GM23248 (cell line): ENCODE measurements around the gene CACNG4. TPM values are rescaled to one million over a fixed set of nuclear protein-coding genes. Genes with fewer than 3 reads are reported as not detected.

Experiments
- DNase-seq: peaks from one replicate; pipeline ENCODE4 v3.0.0-alpha.2; 2015
- H2AFZ ChIP-seq: fragments of 200-600 bp; sonication (generic); 2 replicates; pipeline ENCODE4 v1.6.1; 2016; ENCODE audit warnings: antibody characterized with exemption
- H3F3A ChIP-seq: fragments of 200-600 bp; sonication (generic); 2 replicates; pipeline ENCODE4 v1.6.1; 2016; ENCODE audit warnings: mild to moderate bottlenecking, antibody characterized with exemption, mixed run types; ENCODE audit not compliant: insufficient read depth
- H3K27ac ChIP-seq: fragments of 200-600 bp; sonication (generic); 2 replicates; pipeline ENCODE4 v1.5.1; 2016; ENCODE audit warnings: mild to moderate bottlenecking
- H3K27me3 ChIP-seq: fragments of 200-600 bp; sonication (generic); replicated peaks from 2 replicates; pipeline ENCODE4 v1.6.1; 2016; ENCODE audit warnings: mild to moderate bottlenecking; ENCODE audit not compliant: insufficient read depth
- H3K36me3 ChIP-seq: fragments of 200-600 bp; sonication (generic); 2 replicates; pipeline ENCODE4 v1.6.1; 2016; ENCODE audit warnings: low read depth, mild to moderate bottlenecking
- H3K4me1 ChIP-seq: fragments of 200-600 bp; sonication (generic); 2 replicates; pipeline ENCODE4 v1.6.1; 2016; ENCODE audit warnings: mild to moderate bottlenecking; ENCODE audit not compliant: insufficient read depth
- H3K4me2 ChIP-seq: fragments of 200-600 bp; sonication (generic); one replicate; pipeline ENCODE4 v1.6.1; 2016; ENCODE audit warnings: mild to moderate bottlenecking; ENCODE audit not compliant: unreplicated experiment
- H3K4me3 ChIP-seq: fragments of 200-600 bp; sonication (generic); 2 replicates; pipeline ENCODE4 v1.5.1; 2016; ENCODE audit warnings: mild to moderate bottlenecking
- H3K79me2 ChIP-seq: fragments of 200-600 bp; sonication (generic); 2 replicates; pipeline ENCODE4 v1.6.1; 2016; ENCODE audit warnings: mild to moderate bottlenecking; ENCODE audit not compliant: insufficient read depth
- H3K9ac ChIP-seq: fragments of 200-600 bp; sonication (generic); 2 replicates; pipeline ENCODE4 v1.6.1; 2016; ENCODE audit warnings: mild to moderate bottlenecking
- H3K9me2 ChIP-seq: fragments of 200-600 bp; sonication (generic); 2 replicates; pipeline ENCODE4 v1.6.1; 2016; ENCODE audit warnings: mixed run types, mild to moderate bottlenecking, moderate library complexity; ENCODE audit not compliant: insufficient read depth
- H3K9me3 ChIP-seq: fragments of 200-600 bp; sonication (generic); one replicate; pipeline ENCODE4 v1.6.1; 2017; ENCODE audit warnings: low read depth
- H4K20me1 ChIP-seq: fragments of 200-600 bp; sonication (generic); 2 replicates; pipeline ENCODE4 v1.6.0; 2016; ENCODE audit not compliant: insufficient read depth
- EZH2 ChIP-seq: fragments of 200-600 bp; sonication (generic); IDR thresholded peaks from 2 replicates; pipeline ENCODE4 v1.6.1; 2018; ENCODE audit warnings: antibody characterized with exemption, mild to moderate bottlenecking; ENCODE audit not compliant: insufficient read depth, poor library complexity, severe bottlenecking
- EZH2phosphoT487 ChIP-seq: fragments of 200-600 bp; sonication (generic); IDR thresholded peaks from 2 replicates; pipeline ENCODE4 v1.6.1; 2018; ENCODE audit warnings: antibody characterized with exemption, moderate library complexity, mild to moderate bottlenecking, low read depth; ENCODE audit not compliant: insufficient read depth
- WGBS, 2 experiments: methylation state at CpG; one replicate each; pipeline ENCODE4 v1.1.6; 2015 to 2017; ENCODE audit warnings: low lambda C conversion rate in 2 of 2, low coverage in 1 of 2; ENCODE audit errors: missing lambda C conversion rate in 2 of 2; 5-methylcytosine and 5-hydroxymethylcytosine counted together
- in situ Hi-C: fragments of 300-500 bp; cut with MboI; formaldehyde crosslinking; loops from 2 replicates; pipeline ENCODE4 v1.15.0; 2020
- polyA plus RNA-seq: library from polyadenylated mRNA; unstranded; fragments of >200 nt; fragmentation: Nextera tagmentation; extraction: Ambion mirVana; gene quantifications from 2 replicates; pipeline ENCODE4 v1.2.1, GENCODE V29; 2016
- total RNA-seq: library from RNA; depleted of rRNA; stranded (reverse); fragments of >200 nt; shearing (Covaris generic); gene quantifications from 2 replicates; pipeline ENCODE4 v1.2.3, GENCODE V29; 2014

CACNG4 gene
- total and polyA plus RNA-seq, 2 experiments from 2014 or later = not detected

DNA sequence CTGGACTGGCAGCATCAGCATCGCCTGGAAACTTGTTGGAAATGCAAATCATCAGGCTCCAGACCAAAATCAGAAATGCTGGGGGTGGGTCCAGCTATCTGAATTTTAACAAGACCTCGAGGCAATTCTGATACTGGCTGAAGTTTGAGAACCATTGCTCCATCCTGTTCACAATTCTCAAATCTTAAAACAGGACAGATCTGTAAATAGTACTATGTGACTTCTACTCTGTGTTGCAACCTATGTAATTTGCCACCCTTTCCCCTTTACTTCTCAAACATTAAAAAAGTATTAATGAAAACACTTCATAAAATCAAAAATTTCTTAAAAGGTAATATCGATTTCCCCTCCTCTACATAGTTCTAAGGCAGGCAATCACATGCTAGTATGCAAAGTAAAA lies 108.4 kb downstream of the CACNG4 start:
- no peak overlapping the region for H3K27ac ChIP-seq
- WGBS, 2 experiments = 94 to 100% methylated on average over 3 of the region's 3 CpGs

DNA sequence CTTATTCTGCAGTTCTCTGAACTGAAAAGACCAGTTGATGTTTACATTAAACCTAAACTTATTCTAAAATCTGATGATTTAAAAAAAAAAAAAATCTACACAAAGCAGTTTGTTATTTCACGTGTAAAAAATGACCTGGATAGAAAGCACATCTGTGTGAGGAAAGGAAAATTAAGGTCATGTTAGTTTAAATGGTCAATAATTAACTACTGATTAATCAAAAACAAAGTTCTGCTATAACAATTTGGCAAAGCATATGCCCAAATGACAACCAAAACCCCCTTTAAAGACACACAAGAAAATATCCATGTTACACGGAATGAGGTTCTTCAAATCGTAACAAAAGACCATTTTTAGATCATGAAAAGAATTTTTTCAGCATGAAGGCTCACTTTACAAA lies 110.3 kb downstream of the CACNG4 start:
- no peak overlapping the region for H3K4me3 ChIP-seq
- peaks cover 13% of the 10 kb centered on the region; the same call in 1 of the 2 replicates for H3K36me3 ChIP-seq
- H3K27me3 ChIP-seq = no peaks in the 10 kb centered on the region
- H3F3A ChIP-seq = no peaks in the 10 kb centered on the region
- no peak overlapping the region for H3K4me2 ChIP-seq
- H3K9me2 ChIP-seq = no peaks in the 10 kb centered on the region
- in situ Hi-C loops = no loop called here
- H4K20me1 ChIP-seq = no peaks in the 10 kb centered on the region; the same call in 1 of the 2 replicates
- 86 to 93% methylated on average over 3 of the region's 3 CpGs for WGBS, 2 experiments
- no peak for TF ChIP-seq EZH2
- TF ChIP-seq EZH2phosphoT487 = no peak
- no peaks in the 10 kb centered on the region for H3K9me3 ChIP-seq
- no peak overlapping the region for H3K27ac ChIP-seq
- H3K9ac ChIP-seq = no peak overlapping the region
- no peak for DNase-seq
- H3K4me1 ChIP-seq = no peaks in the 10 kb centered on the region
- no peak overlapping the region for H2AFZ ChIP-seq
- no peaks in the 10 kb centered on the region for H3K79me2 ChIP-seq

More for the DNA sequence above, 108.4 kb downstream of the CACNG4 start:
- Histone ChIP-seq H3K36me3 (peaks cover 9% of the 10 kb centered on the region; the same call in 1 of the 2 replicates), H2AFZ (no peak overlapping the region), H3K4me3 (no peak overlapping the region), H3K9me3 (no peaks in the 10 kb centered on the region), H3K27me3 (no peaks in the 10 kb centered on the region), H3F3A (no peaks in the 10 kb centered on the region), H3K4me1 (no peaks in the 10 kb centered on the region), H3K79me2 (no peaks in the 10 kb centered on the region), H3K9ac (no peak overlapping the region), H4K20me1 (no peaks in the 10 kb centered on the region), H3K9me2 (no peaks in the 10 kb centered on the region), H3K4me2 (no peak overlapping the region)
- DNase-seq = no peak
- in situ Hi-C loops = no loop called here
- TF ChIP-seq EZH2phosphoT487 (no peak), EZH2 (no peak)

DNA sequence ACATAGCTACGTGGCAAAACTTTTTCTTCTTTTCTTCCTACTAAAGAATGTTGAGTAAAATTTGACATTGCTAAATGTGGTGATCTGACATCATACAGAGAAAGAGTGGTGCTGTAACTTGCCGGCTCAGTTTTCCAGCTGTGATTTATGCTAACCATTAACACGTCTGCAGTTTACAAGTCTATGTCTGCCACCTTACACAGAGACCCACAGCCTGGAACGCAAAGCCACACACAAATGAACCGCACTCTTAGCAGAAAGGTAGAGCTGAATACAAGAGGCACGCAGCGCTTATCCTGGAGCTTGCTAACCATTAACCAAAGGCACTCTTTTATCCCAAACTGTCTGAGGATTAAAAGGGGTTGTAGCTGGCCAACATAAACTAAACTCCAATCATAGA lies 111.8 kb downstream of the CACNG4 start:
- Histone ChIP-seq H2AFZ (no peak overlapping the region), H3K27ac (no peak overlapping the region), H3K27me3 (no peaks in the 10 kb centered on the region), H3K9me2 (no peaks in the 10 kb centered on the region), H3K79me2 (no peaks in the 10 kb centered on the region), H3K4me1 (no peaks in the 10 kb centered on the region), H4K20me1 (no peaks in the 10 kb centered on the region; the same call in 1 of the 2 replicates), H3K9me3 (no peaks in the 10 kb centered on the region), H3F3A (no peaks in the 10 kb centered on the region), H3K4me2 (no peak overlapping the region), H3K4me3 (no peak overlapping the region), H3K9ac (no peak overlapping the region), H3K36me3 (peaks cover 13% of the 10 kb centered on the region; the same call in 1 of the 2 replicates)
- TF ChIP-seq EZH2 (no peak), EZH2phosphoT487 (no peak)
- WGBS, 2 experiments = 67 to 69% methylated on average over 7 of the region's 7 CpGs
- in situ Hi-C loops = no loop called here
- no peak for DNase-seq

DNA sequence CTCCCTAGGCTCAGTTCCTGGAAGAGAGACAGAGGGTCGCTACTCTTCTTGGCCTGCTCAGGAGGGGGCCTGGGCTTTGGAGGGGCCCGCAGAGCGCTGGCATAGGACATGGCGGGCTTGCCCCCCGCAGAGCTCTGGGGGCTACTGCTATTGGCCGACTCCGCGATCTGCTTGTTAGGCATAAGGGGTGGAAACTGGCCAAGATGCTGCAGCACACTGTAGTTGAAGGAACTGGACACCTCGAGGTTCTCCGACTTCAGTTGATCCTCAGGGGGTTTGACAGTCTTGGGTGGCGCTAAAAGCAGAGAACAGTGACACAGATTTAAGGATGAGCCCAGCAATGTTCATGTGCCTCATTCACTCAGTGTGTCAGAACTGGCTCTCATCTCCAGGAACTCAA lies 113.8 kb downstream of the CACNG4 start:
- in situ Hi-C loops = no loop called here
- no peaks in the 10 kb centered on the region for H3K27me3 ChIP-seq

More for the DNA sequence above, 113.8 kb downstream of the CACNG4 start:
- no peak overlapping the region for H2AFZ ChIP-seq
- no peak overlapping the region for H3K4me2 ChIP-seq
- no peaks in the 10 kb centered on the region for H3F3A ChIP-seq
- no peak for DNase-seq
- no peak overlapping the region for H3K9ac ChIP-seq
- no peak overlapping the region for H3K4me3 ChIP-seq
- no peaks in the 10 kb centered on the region for H3K4me1 ChIP-seq
- no peak overlapping the region for H3K27ac ChIP-seq
- no peaks in the 10 kb centered on the region for H3K9me3 ChIP-seq
- TF ChIP-seq EZH2 (no peak), EZH2phosphoT487 (no peak)
- WGBS, 2 experiments = 91 to 96% methylated on average over 11 of the region's 11 CpGs
- peaks cover 18% of the 10 kb centered on the region; the same call in 1 of the 2 replicates for H3K36me3 ChIP-seq
- no peaks in the 10 kb centered on the region for H3K9me2 ChIP-seq
- H3K79me2 ChIP-seq = peaks cover 6% of the 10 kb centered on the region; the same call in 1 of the 2 replicates
- H4K20me1 ChIP-seq = no peaks in the 10 kb centered on the region; the same call in 1 of the 2 replicates
